ENCODE data around the gene MUC5AC.

MUC5AC gene

DNA sequence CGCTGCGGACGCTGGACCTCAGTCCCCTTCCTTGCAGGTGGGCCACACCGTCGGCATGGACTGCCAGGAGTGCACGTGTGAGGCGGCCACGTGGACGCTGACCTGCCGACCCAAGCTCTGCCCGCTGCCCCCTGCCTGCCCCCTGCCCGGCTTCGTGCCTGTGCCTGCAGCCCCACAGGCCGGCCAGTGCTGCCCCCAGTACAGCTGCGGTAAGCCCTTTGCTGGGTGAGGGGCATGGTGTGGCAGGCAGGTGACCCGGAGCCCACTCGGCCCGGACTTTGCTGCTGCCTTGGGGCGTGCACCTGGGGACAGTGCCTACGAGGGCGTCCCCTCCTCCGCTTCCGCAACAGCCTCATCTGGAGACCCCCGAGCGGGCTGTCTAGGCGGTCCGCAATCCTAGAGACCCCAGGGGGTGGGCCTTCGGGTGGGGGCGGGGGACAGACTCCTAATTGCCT lies 39.7 kb downstream of the MUC5AC start:
- TF ChIP-seq, protein P1, sequence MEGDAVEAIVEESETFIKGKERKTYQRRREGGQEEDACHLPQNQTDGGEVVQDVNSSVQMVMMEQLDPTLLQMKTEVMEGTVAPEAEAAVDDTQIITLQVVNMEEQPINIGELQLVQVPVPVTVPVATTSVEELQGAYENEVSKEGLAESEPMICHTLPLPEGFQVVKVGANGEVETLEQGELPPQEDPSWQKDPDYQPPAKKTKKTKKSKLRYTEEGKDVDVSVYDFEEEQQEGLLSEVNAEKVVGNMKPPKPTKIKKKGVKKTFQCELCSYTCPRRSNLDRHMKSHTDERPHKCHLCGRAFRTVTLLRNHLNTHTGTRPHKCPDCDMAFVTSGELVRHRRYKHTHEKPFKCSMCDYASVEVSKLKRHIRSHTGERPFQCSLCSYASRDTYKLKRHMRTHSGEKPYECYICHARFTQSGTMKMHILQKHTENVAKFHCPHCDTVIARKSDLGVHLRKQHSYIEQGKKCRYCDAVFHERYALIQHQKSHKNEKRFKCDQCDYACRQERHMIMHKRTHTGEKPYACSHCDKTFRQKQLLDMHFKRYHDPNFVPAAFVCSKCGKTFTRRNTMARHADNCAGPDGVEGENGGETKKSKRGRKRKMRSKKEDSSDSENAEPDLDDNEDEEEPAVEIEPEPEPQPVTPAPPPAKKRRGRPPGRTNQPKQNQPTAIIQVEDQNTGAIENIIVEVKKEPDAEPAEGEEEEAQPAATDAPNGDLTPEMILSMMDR (IDR thresholded peaks at IDR 0.05; ENCODE audit: low read depth, low read length, missing control alignments), result no peak
- no peak overlapping the region for H3K4me3 ChIP-seq (ENCODE audit: low read depth, low read length)

DNA sequence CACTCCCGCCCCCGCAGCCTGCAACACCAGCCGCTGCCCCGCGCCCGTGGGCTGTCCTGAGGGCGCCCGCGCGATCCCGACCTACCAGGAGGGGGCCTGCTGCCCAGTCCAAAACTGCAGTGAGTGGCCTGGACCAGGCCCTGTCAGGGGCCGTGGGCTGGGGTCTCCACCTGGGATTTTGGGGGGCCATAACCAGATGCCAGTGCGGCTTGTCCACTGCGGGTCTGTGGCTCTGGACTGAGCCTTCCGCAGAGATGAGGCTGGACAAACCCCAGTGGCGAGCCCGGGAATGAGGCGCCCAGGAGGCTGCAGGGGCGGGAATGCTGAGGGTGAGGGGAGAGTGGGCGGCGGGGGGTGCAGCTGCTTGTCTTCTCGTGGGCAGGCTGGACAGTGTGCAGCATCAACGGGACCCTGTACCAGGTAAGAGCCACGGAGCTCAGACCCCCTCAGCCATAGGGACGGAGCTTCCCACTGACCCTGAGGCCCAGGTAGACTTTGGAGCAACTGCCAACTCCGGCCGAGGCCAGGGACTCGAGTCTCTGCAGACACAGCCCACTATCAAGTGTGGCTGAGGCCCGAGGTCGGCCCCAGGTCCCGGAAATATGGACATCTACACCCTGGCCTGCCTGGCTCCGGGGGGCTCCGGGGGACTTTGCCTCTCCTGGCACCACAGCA lies 40.3 kb downstream of the MUC5AC start:
- TF ChIP-seq, protein P1 (IDR thresholded peaks at IDR 0.05; ENCODE audit: low read depth, low read length, missing control alignments), result no peak
- no peak for DNase-seq (ENCODE audit: low read depth)
- no peak overlapping the region for H3K4me3 ChIP-seq (ENCODE audit: low read depth, low read length)

More for the DNA sequence above, 39.7 kb downstream of the MUC5AC start:
- DNase-seq (ENCODE audit: low read depth), result no peak

DNA sequence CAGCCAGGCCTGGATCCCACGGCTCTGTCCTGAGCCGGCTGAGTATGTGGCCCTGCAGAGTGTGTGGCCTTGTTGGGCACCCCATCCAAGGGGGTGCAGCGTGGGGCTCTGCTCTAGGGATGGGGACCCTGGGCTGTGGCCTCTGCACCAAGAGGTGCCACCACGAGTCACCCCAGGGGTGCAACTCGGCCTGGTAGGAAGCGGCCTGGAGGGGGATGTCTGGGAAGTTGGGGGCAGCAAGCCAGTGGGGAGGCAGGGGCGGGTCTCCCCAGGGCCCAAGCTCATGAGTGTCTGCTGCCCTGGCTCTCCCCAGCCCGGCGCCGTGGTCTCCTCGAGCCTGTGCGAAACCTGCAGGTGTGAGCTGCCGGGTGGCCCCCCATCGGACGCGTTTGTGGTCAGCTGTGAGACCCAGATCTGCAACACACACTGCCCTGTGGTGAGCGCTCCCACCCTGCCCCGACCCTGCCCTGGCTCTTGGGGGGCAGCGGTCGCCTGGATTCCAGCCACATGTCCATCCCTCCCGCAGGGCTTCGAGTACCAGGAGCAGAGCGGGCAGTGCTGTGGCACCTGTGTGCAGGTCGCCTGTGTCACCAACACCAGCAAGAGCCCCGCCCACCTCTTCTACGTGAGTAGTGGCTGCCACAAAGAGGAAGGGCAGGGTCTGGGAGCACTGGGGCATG lies 40.9 kb downstream of the MUC5AC start:
- no peak for DNase-seq (ENCODE audit: low read depth)
- TF ChIP-seq, protein P1 (IDR thresholded peaks at IDR 0.05; ENCODE audit: low read depth, low read length, missing control alignments), result no peak
- H3K4me3 ChIP-seq (ENCODE audit: low read depth, low read length), result no peak overlapping the region

DNA sequence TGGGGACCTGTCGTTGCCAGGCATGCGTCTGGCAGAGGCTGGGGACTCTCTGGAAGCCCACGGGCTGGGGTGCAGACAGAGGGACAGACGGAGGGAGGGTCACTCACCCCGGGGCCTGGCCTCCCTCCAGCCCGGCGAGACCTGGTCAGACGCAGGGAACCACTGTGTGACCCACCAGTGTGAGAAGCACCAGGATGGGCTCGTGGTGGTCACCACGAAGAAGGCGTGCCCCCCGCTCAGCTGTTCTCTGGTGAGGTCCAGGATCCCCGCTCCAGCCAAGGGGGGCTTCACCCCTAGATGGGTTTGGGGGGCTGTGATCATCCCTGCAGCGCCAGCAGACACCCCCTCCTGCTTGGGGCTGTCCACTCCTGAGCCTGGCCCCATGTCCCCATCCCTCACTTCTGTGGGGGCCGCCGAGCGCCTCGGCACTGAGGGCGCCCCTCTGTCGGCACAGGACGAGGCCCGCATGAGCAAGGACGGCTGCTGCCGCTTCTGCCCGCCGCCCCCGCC lies 41.5 kb downstream of the MUC5AC start:
- TF ChIP-seq, protein P1 (IDR thresholded peaks at IDR 0.05; ENCODE audit: low read depth, low read length, missing control alignments), result no peak
- DNase-seq (ENCODE audit: low read depth), result no peak
- no peak overlapping the region for H3K4me3 ChIP-seq (ENCODE audit: low read depth, low read length)

DNA sequence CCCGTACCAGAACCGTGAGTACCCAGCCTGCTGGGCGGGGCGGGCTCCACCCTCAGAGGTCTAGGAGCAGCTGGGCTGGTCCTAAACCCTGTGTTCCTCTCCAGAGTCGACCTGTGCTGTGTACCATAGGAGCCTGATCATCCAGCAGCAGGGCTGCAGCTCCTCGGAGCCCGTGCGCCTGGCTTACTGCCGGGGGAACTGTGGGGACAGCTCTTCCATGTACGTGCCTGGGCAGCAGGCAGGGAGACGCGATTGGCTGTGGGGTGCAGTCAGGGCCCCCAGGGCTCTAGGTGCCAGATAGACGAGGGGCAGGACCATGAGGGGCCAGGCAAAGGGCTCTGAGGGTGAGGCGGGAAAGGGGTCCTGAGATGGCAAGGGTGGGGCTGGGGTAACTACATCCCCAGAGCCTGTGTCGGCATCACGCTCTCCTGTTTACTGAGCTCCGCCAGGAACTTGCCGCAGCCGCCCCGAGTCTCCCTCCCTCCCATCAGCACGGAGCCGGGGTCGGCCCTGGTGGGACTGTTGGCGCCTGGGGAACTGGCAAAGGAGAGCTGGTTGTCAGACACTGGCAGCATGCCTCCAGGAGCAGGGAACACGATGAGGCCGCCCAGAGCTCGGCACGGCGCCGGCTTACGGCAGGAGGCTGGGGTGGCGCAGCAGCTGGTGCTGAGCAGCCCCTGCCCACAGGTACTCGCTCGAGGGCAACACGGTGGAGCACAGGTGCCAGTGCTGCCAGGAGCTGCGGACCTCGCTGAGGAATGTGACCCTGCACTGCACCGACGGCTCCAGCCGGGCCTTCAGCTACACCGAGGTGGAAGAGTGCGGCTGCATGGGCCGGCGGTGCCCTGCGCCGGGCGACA lies 42.2 kb downstream of the MUC5AC start:
- H3K4me3 ChIP-seq (ENCODE audit: low read depth, low read length), result no peak overlapping the region
- TF ChIP-seq, protein P1 (IDR thresholded peaks at IDR 0.05; ENCODE audit: low read depth, low read length, missing control alignments), result no peak
- no peak for DNase-seq (ENCODE audit: low read depth)

DNA sequence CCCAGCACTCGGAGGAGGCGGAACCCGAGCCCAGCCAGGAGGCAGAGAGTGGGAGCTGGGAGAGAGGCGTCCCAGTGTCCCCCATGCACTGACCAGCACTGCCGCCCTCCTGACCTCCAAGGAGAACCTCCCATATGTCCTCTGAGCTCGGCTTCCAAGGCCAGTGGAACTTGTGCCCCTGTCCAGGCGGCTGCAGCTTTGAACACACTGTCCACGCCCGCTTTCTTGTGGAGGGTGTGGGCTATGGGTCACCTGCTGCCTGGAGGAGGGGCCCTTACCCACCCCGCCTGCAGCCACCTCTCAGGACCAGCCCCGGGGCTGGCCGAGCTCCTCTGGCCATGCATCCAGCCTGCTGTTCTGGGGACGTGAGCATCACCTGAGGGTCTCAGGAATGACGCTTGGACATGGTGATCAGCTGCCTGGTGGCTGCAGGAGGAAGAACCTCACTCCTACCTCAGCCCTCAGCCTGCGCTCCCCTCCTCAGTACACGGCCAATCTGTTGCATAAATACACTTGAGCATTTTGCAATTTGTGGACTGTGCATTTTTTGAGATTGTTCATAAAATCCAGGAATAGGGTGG lies 42.9 kb downstream of the MUC5AC start:
- TF ChIP-seq, protein P1 (IDR thresholded peaks at IDR 0.05; ENCODE audit: low read depth, low read length, missing control alignments), result no peak

More for the DNA sequence above, 42.9 kb downstream of the MUC5AC start:
- DNase-seq (ENCODE audit: low read depth), result no peak
- no peak overlapping the region for H3K4me3 ChIP-seq (ENCODE audit: low read depth, low read length)
